ENCODE results near the gene PRKAG2.

DNA sequence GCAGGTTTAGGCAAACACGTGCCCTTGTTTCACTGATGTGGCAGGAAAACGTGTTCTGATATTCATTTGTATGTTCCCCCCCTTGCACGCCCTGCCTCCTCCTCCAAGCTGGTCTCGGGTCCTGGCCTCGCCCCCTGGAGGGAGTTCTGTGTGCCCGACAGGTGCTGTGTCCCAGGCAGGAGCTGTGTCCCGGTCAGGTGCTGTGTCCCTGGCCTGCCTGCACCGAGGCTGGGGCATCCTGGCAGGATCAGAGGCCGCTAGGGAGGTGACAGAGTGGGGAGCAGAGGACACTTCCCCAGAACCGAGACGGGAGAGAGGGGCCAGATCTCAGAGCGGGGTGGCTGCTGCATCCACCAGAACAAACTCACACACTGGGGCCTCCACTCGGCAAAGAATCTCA, 45.3 kb downstream of the PRKAG2 start:
- TF ChIP-seq, protein P1, sequence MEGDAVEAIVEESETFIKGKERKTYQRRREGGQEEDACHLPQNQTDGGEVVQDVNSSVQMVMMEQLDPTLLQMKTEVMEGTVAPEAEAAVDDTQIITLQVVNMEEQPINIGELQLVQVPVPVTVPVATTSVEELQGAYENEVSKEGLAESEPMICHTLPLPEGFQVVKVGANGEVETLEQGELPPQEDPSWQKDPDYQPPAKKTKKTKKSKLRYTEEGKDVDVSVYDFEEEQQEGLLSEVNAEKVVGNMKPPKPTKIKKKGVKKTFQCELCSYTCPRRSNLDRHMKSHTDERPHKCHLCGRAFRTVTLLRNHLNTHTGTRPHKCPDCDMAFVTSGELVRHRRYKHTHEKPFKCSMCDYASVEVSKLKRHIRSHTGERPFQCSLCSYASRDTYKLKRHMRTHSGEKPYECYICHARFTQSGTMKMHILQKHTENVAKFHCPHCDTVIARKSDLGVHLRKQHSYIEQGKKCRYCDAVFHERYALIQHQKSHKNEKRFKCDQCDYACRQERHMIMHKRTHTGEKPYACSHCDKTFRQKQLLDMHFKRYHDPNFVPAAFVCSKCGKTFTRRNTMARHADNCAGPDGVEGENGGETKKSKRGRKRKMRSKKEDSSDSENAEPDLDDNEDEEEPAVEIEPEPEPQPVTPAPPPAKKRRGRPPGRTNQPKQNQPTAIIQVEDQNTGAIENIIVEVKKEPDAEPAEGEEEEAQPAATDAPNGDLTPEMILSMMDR (conservative IDR thresholded peaks at IDR 0.05; ENCODE audit: low read depth in 2 of 2) = 0 out of 4 replicates have a peak, but pooled peaks of 1 of the 2 experiments have one; percentile 14
- TF ChIP-seq EZH2 (IDR thresholded peaks at IDR 0.05; ENCODE audit: low read depth, unreplicated experiment) (no peak), STAT1 (IDR thresholded peaks at IDR 0.05; ENCODE audit: unreplicated experiment) (no peak), EZH2phosphoT487 (IDR thresholded peaks at IDR 0.05; ENCODE audit: unreplicated experiment) (no peak), POLR2AphosphoS5 (IDR thresholded peaks at IDR 0.05; ENCODE audit: low read depth) (no peak), JUNB (IDR thresholded peaks at IDR 0.05; ENCODE audit: unreplicated experiment) (no peak), CREB1 (CRISPR knock-in tag; IDR thresholded peaks at IDR 0.05; ENCODE audit: low read depth) (no peak), ZNF331 (CRISPR knock-in tag; IDR thresholded peaks at IDR 0.05; ENCODE audit: low read depth) (no peak), ZNF114 (CRISPR knock-in tag; IDR thresholded peaks at IDR 0.05) (no peak)
- TF ChIP-seq, protein P2, sequence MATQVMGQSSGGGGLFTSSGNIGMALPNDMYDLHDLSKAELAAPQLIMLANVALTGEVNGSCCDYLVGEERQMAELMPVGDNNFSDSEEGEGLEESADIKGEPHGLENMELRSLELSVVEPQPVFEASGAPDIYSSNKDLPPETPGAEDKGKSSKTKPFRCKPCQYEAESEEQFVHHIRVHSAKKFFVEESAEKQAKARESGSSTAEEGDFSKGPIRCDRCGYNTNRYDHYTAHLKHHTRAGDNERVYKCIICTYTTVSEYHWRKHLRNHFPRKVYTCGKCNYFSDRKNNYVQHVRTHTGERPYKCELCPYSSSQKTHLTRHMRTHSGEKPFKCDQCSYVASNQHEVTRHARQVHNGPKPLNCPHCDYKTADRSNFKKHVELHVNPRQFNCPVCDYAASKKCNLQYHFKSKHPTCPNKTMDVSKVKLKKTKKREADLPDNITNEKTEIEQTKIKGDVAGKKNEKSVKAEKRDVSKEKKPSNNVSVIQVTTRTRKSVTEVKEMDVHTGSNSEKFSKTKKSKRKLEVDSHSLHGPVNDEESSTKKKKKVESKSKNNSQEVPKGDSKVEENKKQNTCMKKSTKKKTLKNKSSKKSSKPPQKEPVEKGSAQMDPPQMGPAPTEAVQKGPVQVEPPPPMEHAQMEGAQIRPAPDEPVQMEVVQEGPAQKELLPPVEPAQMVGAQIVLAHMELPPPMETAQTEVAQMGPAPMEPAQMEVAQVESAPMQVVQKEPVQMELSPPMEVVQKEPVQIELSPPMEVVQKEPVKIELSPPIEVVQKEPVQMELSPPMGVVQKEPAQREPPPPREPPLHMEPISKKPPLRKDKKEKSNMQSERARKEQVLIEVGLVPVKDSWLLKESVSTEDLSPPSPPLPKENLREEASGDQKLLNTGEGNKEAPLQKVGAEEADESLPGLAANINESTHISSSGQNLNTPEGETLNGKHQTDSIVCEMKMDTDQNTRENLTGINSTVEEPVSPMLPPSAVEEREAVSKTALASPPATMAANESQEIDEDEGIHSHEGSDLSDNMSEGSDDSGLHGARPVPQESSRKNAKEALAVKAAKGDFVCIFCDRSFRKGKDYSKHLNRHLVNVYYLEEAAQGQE (IDR thresholded peaks at IDR 0.05; ENCODE audit: unreplicated experiment) = no peak
- TF ChIP-seq, protein P3, sequence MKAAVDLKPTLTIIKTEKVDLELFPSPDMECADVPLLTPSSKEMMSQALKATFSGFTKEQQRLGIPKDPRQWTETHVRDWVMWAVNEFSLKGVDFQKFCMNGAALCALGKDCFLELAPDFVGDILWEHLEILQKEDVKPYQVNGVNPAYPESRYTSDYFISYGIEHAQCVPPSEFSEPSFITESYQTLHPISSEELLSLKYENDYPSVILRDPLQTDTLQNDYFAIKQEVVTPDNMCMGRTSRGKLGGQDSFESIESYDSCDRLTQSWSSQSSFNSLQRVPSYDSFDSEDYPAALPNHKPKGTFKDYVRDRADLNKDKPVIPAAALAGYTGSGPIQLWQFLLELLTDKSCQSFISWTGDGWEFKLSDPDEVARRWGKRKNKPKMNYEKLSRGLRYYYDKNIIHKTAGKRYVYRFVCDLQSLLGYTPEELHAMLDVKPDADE (IDR thresholded peaks at IDR 0.05) = no peak
